ENCODE measurements around the gene RABL6. TPM values are rescaled to one million over a fixed set of nuclear protein-coding genes. Genes with fewer than 3 reads are reported as not detected.
A peak's percentile ranks its signal among the peaks of the same experiment; 100 is the strongest.

Gene RABL6
- total RNA-seq, 2 donors from 2014 or later, result 159 to 206 TPM

DNA sequence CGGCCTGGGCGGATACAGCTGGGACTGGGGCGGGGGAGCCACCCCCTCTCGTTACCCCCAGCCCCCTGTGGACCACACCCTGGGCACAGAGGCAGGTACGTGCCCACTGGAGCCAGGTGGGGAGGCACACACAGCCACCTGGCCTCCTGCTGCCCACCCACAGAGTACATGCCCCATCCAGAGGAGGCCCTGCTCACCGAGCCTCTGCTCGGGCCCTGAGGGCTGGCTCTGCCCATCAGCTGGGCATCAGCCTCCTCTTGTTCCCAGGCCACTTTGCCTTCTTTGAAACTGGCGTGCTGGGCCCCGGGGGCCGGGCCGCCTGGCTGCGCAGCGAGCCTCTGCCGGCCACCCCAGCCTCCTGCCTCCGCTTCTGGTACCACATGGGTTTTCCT is 50.7 kb downstream of the RABL6 start:
- no peaks in the 10 kb centered on the region for H3K27me3 Mint-ChIP-seq (ENCODE audit: insufficient read depth)
- Histone ChIP-seq H3K9ac (ENCODE audit: extremely low read depth, low read length, poor library complexity, severe bottlenecking) (no peak overlapping the region), H3K27ac (ENCODE audit: low read depth, low read length) (no peak overlapping the region), H3K27me3 (ENCODE audit: control insufficient read depth, insufficient read depth, low read length, poor library complexity, severe bottlenecking) (no peaks in the 10 kb centered on the region), H3K4me1 (ENCODE audit: control insufficient read depth, insufficient read depth, low read length) (no peaks in the 10 kb centered on the region), H3K4me3 (ENCODE audit: low read length) (no peak overlapping the region), H3K36me3 (ENCODE audit: control insufficient read depth, insufficient read depth, low read length) (peaks cover 24% of the 10 kb centered on the region), H3K9me3 (ENCODE audit: control insufficient read depth, low read length) (no peaks in the 10 kb centered on the region)
- WGBS, 2 experiments (ENCODE audit: insufficient coverage in 1 of 2, insufficient read length in 1 of 2), result 93 to 95% methylated on average over 4 to 15 of the region's 15 CpGs
- TF ChIP-seq, protein P1, sequence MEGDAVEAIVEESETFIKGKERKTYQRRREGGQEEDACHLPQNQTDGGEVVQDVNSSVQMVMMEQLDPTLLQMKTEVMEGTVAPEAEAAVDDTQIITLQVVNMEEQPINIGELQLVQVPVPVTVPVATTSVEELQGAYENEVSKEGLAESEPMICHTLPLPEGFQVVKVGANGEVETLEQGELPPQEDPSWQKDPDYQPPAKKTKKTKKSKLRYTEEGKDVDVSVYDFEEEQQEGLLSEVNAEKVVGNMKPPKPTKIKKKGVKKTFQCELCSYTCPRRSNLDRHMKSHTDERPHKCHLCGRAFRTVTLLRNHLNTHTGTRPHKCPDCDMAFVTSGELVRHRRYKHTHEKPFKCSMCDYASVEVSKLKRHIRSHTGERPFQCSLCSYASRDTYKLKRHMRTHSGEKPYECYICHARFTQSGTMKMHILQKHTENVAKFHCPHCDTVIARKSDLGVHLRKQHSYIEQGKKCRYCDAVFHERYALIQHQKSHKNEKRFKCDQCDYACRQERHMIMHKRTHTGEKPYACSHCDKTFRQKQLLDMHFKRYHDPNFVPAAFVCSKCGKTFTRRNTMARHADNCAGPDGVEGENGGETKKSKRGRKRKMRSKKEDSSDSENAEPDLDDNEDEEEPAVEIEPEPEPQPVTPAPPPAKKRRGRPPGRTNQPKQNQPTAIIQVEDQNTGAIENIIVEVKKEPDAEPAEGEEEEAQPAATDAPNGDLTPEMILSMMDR (conservative IDR thresholded peaks at IDR 0.05), result no peak
- no peak overlapping the region for H3K4me3 Mint-ChIP-seq
- no peak for DNase-seq
- H3K9me3 Mint-ChIP-seq, result no peaks in the 10 kb centered on the region
- peaks cover 14% of the 10 kb centered on the region for H3K36me3 Mint-ChIP-seq (ENCODE audit: low read depth)
- H3K27ac Mint-ChIP-seq, result no peak overlapping the region
- no peaks in the 10 kb centered on the region for H3K4me1 Mint-ChIP-seq

DNA sequence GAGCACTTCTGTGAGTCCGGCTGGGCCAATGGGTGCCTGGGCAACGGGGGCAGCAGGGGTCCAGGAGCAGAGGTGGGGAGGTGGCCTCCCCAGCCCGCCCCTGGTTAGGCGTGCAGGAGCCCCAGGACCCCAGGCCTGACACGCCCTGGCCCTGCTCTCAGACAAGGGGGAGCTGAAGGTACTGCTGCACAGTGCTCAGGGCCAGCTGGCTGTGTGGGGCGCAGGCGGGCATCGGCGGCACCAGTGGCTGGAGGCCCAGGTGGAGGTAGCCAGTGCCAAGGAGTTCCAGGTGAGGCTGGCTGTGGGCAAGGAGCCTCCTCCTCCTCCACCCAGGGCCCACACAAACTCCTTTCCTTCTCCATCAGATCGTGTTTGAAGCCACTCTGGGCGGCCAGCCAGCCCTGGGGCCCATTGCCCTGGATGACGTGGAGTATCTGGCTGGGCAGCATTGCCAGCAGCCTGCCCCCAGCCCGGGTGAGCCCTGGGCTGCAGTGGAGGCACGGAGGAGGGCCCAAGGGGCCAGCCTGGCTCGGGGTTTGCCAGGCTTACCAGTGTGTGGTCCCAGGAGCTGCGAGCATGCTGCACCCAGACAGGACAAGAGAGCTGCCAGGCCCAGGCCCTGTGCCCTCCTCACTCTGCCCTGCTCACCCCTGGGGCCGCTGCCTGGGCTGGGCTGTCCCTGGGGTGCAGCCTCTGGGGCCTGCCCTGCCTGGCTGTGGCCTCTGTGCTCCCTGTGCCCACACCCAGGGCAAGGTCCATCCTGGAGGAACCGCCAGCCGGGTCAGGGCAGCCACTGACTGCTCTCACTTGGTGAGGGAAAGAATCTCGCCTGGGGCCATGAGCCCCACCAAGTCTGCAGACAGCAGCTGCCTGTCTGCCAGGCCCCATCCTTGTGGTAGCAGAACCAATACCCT is 51.4 kb downstream of the RABL6 start:
- Histone ChIP-seq H3K36me3 (ENCODE audit: control insufficient read depth, insufficient read depth, low read length) (peaks cover 30% of the 10 kb centered on the region), H3K27me3 (ENCODE audit: control insufficient read depth, insufficient read depth, low read length, poor library complexity, severe bottlenecking) (no peaks in the 10 kb centered on the region), H3K4me3 (ENCODE audit: low read length) (no peak overlapping the region), H3K9ac (ENCODE audit: extremely low read depth, low read length, poor library complexity, severe bottlenecking) (no peak overlapping the region), H3K9me3 (ENCODE audit: control insufficient read depth, low read length) (no peaks in the 10 kb centered on the region), H3K4me1 (ENCODE audit: control insufficient read depth, insufficient read depth, low read length) (no peaks in the 10 kb centered on the region), H3K27ac (ENCODE audit: low read depth, low read length) (no peak overlapping the region)
- no peak overlapping the region for H3K27ac Mint-ChIP-seq
- H3K4me1 Mint-ChIP-seq, result no peaks in the 10 kb centered on the region
- TF ChIP-seq, protein P1 (conservative IDR thresholded peaks at IDR 0.05), result no peak
- no peaks in the 10 kb centered on the region for H3K27me3 Mint-ChIP-seq (ENCODE audit: insufficient read depth)
- no peaks in the 10 kb centered on the region for H3K9me3 Mint-ChIP-seq
- 87 to 92% methylated on average over 10 to 20 of the region's 20 CpGs for WGBS, 2 experiments (ENCODE audit: insufficient coverage in 1 of 2, insufficient read length in 1 of 2)
- DNase-seq, result peak; percentile 39
- H3K36me3 Mint-ChIP-seq (ENCODE audit: low read depth), result peaks cover 21% of the 10 kb centered on the region
- H3K4me3 Mint-ChIP-seq, result no peak overlapping the region

DNA sequence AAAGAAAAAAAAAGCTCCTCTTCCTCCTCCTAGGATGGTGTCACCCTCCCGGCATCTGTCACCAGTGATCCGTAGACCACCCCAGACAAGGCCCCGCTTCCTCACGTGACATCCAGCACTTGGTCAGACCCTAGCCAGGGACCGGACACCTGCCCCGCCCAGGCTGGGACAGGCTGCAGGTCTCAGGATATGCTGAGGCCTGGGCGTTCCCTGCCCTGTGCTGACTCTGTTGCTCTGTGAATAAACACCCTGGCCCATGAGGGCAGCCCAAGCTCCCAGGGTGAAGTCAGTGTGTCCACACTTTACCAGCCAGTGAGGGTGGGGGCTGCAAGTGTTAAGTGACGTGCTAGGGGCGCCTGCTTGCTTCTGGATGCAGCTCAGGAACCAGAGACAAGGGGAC is 52.8 kb downstream of the RABL6 start:
- no peak overlapping the region for H3K4me3 ChIP-seq (ENCODE audit: low read length)
- H3K4me3 Mint-ChIP-seq, result no peak overlapping the region
- no peaks in the 10 kb centered on the region for H3K4me1 ChIP-seq (ENCODE audit: control insufficient read depth, insufficient read depth, low read length)
- peaks cover 34% of the 10 kb centered on the region for H3K36me3 ChIP-seq (ENCODE audit: control insufficient read depth, insufficient read depth, low read length)
- H3K27ac Mint-ChIP-seq, result no peak overlapping the region
- no peaks in the 10 kb centered on the region for H3K27me3 Mint-ChIP-seq (ENCODE audit: insufficient read depth)
- no peaks in the 10 kb centered on the region for H3K27me3 ChIP-seq (ENCODE audit: control insufficient read depth, insufficient read depth, low read length, poor library complexity, severe bottlenecking)
- H3K36me3 Mint-ChIP-seq (ENCODE audit: low read depth), result peaks cover 28% of the 10 kb centered on the region
- H3K27ac ChIP-seq (ENCODE audit: low read depth, low read length), result no peak overlapping the region
- WGBS, 2 experiments (ENCODE audit: insufficient coverage in 1 of 2, insufficient read length in 1 of 2), result 93% methylated on average over 9 of the region's 9 CpGs; no CpG with 5 or more reads in 1 of the 2 experiments
- DNase-seq, result peak; percentile 38
- no peaks in the 10 kb centered on the region for H3K9me3 Mint-ChIP-seq
- TF ChIP-seq, protein P1 (conservative IDR thresholded peaks at IDR 0.05), result no peak
- H3K9me3 ChIP-seq (ENCODE audit: control insufficient read depth, low read length), result no peaks in the 10 kb centered on the region
- H3K9ac ChIP-seq (ENCODE audit: extremely low read depth, low read length, poor library complexity, severe bottlenecking), result no peak overlapping the region
- H3K4me1 Mint-ChIP-seq, result peaks cover 3% of the 10 kb centered on the region

Measured in endodermal cell (in vitro differentiated cells).